Ovary (tissue), 3 donors: Measurements from ENCODE around the gene F5.

Source experiments
- EP300 ChIP-seq: sonication (generic); formaldehyde crosslinking; IDR thresholded peaks from one replicate; pipeline ENCODE4 v1.6.1; 2017; ENCODE audit warnings: antibody characterized with exemption
- POLR2A ChIP-seq: fragments of 450-650 bp; IDR thresholded peaks from one replicate; pipeline ENCODE4 v1.6.1; 2017; ENCODE audit warnings: antibody characterized with exemption, mild to moderate bottlenecking, moderate library complexity
- TF ChIP-seq, protein P1 (sequence below), 3 donors: fragments of 450-650 bp in 2 of 3; fragments of 200-600 bp in 1 of 3; IDR thresholded peaks; one replicate each; pipeline versions ENCODE4 v1.5.1 to v1.8.0; 2016 to 2022; ENCODE audit warnings: antibody characterized with exemption in 3 of 3, mild to moderate bottlenecking in 1 of 3
- donor health status: DM: no; HTN: no; CAD: no.

DNA sequence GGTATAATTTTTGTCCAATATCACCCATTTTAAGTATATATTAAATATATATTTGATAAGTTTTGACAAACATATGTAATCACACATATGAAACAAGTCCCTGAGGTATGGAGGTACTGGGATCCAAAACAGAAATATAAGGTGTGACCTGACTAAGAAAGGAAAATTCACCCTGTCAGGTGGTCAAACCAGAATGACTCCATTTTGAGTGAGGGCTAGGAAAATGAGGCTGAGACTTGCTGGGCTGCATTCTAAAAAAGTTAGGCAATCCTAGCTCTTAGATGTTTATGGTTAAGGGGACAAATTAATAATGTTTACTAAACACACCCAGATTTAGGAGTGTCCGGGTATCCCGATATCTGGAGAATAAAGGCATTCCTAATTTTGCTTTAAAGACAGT, 89.0 kb downstream of the F5 start:
- TF ChIP-seq, protein P1, sequence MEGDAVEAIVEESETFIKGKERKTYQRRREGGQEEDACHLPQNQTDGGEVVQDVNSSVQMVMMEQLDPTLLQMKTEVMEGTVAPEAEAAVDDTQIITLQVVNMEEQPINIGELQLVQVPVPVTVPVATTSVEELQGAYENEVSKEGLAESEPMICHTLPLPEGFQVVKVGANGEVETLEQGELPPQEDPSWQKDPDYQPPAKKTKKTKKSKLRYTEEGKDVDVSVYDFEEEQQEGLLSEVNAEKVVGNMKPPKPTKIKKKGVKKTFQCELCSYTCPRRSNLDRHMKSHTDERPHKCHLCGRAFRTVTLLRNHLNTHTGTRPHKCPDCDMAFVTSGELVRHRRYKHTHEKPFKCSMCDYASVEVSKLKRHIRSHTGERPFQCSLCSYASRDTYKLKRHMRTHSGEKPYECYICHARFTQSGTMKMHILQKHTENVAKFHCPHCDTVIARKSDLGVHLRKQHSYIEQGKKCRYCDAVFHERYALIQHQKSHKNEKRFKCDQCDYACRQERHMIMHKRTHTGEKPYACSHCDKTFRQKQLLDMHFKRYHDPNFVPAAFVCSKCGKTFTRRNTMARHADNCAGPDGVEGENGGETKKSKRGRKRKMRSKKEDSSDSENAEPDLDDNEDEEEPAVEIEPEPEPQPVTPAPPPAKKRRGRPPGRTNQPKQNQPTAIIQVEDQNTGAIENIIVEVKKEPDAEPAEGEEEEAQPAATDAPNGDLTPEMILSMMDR (IDR thresholded peaks at IDR 0.05): no peak
- TF ChIP-seq EP300 (no peak), POLR2A (no peak)
